Activated naive CD4-positive, alpha-beta T cell treated with anti-CD3 and anti-CD28 coated beads, Interleukin-2, amount 50 U/mL, for 72 hours (primary cell): ENCODE measurements around the gene SNRPA. TPM values are rescaled to one million over a fixed set of nuclear protein-coding genes. Genes with fewer than 3 reads are reported as not detected.
A peak's percentile ranks its signal among the peaks of the same experiment; 100 is the strongest.

Experiments used
- ATAC-seq, 2 donors: fragments of 150-1000 bp; cut with Tn5 transposase; 2 replicates each; pipeline ENCODE4 v1.10.0; 2021; ENCODE audit warnings: mild to moderate bottlenecking in 2 of 2, moderate library complexity in 2 of 2
- DNase-seq, 2 donors: peaks; one replicate each; pipeline ENCODE4 v3.0.0; 2021 to 2022; ENCODE audit warnings: low spot score in 2 of 2
- H3K27ac Mint-ChIP-seq, 2 donors: one replicate each; pipeline ENCODE4 v1.8.0; 2022; ENCODE audit warnings: mild to moderate bottlenecking in 2 of 2, mixed read lengths in 2 of 2
- H3K36me3 Mint-ChIP-seq, 2 donors: one replicate each; pipeline ENCODE4 v1.8.0; 2022; ENCODE audit warnings: mixed read lengths in 2 of 2
- H3K9me3 Mint-ChIP-seq, 2 donors: one replicate each; pipeline ENCODE4 v1.8.0; 2022; ENCODE audit warnings: mixed read lengths in 2 of 2
- total RNA-seq, 2 donors: library from RNA; stranded (reverse); gene quantifications; one replicate each; pipeline ENCODE4 v1.2.3, GENCODE V29; 2022

Gene SNRPA
- total RNA-seq, result 100 to 1,000 TPM; 197 to 227 TPM

DNA sequence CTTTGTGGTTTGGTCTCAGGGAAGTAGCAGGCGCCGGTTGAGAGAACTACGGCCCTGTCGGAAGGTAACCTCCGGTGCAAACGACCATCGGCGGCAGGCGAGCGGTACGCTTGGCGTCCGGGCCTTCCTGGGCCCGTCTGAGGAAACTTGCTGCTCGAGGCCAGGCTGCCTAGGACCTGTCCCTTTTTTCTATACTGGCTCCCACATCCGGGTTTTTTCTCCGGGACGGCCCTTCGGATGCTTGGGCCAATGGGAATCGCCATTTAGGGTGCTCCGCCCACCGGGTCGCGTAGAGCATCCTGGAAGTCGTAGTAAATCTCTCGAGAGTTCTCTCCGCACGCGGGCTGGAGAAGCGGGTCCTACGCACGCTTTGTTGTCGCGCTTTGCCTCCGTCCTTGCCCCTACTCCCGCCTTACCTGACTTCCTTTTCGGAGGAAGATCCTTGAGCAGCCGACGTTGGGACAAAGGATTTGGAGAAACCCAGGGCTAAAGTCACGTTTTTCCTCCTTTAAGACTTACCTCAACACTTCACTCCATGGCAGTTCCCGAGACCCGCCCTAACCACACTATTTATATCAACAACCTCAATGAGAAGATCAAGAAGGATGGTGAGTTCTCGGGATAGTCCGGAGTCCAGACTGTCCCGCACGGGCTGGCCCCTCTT is at the start of gene SNRPA:
TSS of gene SNRPA (plus strand) at position 330 of the 664 bp plus-strand sequence. CDS start at position 536, 206 bp downstream.
- DNase-seq (peak; percentile 94 to 99), ATAC-seq (peak; percentile 78)
- Mint-ChIP-seq H3K27ac (peak within 1 kb of the TSS; percentile 96 to 100), H3K9me3 (no peaks in the 10 kb centered on the region), H3K36me3 (peaks cover 42 to 45% of the 10 kb centered on the region in 2 donors)

DNA sequence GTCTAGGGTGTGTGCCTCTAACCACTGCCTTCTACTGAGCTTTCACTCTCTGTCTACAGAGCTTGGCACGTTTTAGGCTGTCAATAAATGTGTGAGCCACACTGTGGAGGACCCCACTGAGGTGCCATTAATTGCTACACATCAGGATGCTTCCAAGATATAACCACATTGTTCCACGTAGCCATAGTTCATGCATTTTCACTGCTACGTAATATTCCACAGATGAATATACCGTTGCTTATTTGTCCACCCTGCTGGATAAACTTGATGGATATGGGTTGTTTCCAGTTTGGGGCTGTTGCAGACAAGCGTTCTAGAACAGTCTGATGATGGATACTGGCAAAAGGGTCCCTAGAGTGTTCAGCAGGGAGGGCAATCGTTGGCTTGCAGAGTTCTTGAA is 49.2 kb upstream of the SNRPA start:
- no peak overlapping the region for H3K27ac Mint-ChIP-seq
- no peak for ATAC-seq

DNA sequence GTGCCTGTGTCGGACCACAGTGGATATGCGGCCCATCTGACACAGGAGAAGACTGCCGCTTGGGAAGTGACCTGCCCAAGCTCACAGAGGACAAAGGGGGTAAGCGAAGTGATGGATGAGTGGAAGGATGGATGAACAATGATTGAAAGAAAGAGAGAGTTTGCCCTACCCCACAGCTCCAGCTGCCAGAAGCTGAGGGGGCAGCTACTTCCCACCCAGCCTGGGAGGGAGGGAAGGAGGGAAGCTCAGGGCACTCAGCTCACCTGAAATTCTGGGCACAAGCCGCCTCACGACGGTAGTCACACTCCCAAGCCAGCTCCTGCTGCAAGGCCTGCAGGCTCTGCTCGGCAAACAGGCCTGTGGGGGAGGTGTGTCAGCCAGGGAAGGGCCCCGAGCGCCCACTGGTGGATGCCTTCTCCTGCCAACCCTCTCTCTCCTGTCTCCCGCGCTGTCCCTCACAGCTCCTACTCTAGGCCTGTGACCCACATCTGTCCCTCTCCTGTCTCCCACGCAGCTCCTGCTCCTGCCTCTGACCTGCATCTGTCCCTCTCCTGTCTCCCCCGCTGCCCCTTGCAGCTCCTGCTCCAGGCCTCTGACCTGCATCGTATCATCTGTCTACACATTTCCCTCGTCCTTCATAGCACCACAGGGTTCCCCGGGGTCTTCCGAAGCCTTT is 48.5 kb upstream of the SNRPA start:
- ATAC-seq (no peak), DNase-seq (no peak)
- H3K27ac Mint-ChIP-seq, result no peak overlapping the region
- no peaks in the 10 kb centered on the region for H3K9me3 Mint-ChIP-seq
- peaks cover 6 to 7% of the 10 kb centered on the region in 2 donors for H3K36me3 Mint-ChIP-seq

More for the DNA sequence above, 49.2 kb upstream of the SNRPA start:
- Mint-ChIP-seq H3K36me3 (peaks cover 6 to 7% of the 10 kb centered on the region in 2 donors), H3K9me3 (no peaks in the 10 kb centered on the region)
- no peak for DNase-seq

DNA sequence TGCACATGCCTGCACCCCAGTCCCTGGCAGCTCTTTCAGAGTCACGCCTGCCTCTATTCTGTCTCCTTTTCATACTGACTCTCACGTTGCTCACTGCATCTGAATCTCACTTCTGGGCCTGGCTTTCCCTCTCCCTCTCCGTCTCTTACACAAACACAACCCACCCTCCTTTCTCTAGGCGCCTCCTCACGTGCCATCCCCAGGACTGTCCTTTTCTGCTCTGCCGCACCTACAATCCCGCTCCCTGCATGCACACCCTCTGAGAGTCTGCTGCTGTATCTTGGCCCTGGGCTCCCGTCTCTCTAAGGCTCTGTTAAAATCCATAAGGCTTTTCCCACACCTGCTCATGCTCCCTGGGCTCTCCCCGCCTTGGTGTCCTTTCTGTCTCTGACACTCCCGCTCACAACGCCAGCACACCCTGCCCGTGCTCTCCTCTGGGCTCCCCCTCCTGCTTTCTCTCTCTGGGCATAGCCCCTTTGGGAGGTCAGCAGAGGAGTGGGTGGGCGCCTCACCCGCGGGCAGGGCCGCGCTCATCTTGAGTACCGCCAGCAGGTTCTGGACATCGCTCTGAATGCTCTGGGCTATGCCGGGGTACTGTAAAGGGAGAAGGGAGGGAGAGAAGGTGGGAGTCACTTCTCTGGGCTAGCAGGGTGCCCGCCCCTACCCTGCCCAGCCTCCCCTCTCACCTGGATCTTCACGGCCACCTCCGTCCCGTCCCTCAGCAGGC is 47.8 kb upstream of the SNRPA start:
- H3K36me3 Mint-ChIP-seq, result peaks cover 6 to 7% of the 10 kb centered on the region in 2 donors
- H3K9me3 Mint-ChIP-seq, result no peaks in the 10 kb centered on the region
- H3K27ac Mint-ChIP-seq, result no peak overlapping the region
- no peak for DNase-seq
- no peak for ATAC-seq

DNA sequence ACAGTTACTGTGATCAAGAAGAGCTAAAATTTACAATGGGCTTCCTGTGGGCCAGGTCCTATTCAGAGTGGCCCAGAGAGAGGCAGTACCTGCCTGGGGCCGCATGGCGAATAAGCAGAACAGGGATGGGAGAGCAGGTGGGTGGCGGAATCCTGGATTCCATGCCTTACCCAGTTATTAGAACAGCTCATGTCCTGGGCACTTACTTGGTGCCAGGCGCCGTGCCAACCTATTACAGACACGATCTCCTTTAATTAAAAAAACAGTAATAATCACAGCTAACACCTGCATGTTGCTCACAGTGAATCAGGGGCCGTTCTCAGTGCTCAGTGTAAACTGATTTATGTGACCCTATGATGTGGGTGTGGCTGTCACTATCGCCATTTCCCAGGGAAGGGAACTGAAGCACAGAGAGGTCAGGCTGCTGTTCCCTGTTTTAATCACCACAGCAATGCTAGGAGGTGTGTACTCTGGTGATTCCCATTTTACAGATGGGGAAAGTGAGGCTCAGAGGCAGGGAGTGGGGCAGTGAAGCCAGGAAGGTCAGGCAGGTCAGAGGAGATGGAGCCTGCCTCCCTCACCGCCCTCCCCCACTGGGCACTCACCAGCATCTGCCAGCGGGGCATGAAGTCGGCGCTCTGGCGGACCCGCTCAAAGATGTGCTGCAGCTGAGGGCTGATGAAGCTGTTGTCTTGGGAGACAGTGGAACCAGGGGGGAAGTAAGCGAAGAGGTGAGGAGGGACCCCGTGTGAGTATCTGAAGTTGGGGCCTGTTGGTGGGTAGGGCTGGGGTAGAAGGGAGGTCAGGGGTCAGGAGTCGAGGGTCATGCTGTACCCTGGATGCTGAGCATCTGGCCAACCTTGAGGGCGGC is 46.3 kb upstream of the SNRPA start:
- H3K36me3 Mint-ChIP-seq, result peaks cover 6 to 12% of the 10 kb centered on the region in 2 donors

DNA sequence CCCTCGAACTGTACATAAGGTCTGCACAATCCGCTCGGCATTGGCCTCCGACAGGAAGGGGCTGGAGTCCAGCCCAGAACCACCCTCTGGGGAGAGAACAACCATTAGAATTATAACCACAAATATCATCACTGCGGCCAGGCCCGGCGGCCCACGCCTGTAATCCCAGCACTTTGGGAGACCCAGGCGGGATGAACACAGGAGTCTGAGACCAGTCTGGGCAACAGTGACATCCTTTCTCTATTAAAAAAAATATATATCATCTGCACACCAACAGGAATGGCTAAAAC is 45.7 kb upstream of the SNRPA start:
- Mint-ChIP-seq H3K27ac (peak overlapping the region in 1 of 2 donors; percentile 79), H3K9me3 (no peaks in the 10 kb centered on the region), H3K36me3 (peaks cover 7 to 12% of the 10 kb centered on the region in 2 donors)
- ATAC-seq (no peak), DNase-seq (no peak)

More for the DNA sequence above, 46.3 kb upstream of the SNRPA start:
- Mint-ChIP-seq H3K9me3 (no peaks in the 10 kb centered on the region), H3K27ac (peak overlapping the region; percentile 46 to 79)
- no peak for ATAC-seq
- no peak for DNase-seq

DNA sequence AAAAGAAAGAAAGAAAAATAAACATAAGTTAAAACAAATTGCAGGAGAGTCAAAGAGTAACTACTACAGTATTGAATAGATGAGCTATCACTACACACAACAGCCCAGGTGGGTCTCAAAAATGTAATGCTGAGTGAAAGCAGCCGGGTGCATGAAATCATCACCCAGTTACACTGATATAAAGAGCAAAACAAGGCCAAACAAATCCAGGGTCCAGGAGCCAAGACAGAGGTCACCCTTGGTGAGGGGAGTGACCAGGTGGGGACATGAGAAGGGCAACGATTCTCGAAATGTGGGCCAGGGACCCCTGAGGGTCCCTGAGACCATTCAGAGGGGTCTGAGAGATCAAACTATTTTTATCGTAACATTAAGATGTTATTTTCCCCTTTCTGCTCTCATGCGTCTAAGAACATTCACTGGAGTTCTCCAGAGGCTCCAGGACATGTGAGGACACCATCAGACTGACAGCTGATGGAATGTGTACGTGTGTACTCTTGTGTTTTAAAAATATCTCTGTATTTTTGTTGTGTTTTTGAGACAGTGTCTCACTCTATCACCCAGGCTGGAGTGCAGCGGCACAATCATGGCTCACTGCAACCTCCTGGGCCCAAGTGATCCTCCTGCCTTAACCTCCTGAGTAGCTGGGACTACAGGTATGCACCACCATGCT is 44.9 kb upstream of the SNRPA start:
- Mint-ChIP-seq H3K27ac (no peak overlapping the region), H3K9me3 (no peaks in the 10 kb centered on the region), H3K36me3 (peaks cover 12% of the 10 kb centered on the region in 2 donors)
- ATAC-seq (no peak), DNase-seq (no peak)

DNA sequence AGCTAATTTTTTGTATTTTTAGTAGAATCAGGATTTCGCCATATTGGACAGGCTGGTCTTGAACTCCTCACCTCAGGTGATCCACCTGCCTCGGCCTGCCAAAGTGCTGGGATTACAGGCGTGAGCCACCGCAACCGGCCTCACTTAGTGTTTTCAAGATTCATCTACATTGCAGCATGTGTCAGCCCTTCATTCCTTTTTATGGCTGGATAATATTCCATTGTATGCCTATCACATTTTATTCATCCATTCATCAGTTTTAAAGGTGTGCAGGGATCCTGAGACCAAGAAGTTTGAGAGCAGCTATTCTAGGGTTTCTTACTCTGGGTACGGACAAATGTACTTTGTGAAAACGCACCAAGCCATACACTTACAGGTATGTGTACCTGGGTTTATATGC is 43.4 kb upstream of the SNRPA start:
- H3K27ac Mint-ChIP-seq, result peak overlapping the region in 1 of 2 donors; percentile 9
- H3K9me3 Mint-ChIP-seq, result no peaks in the 10 kb centered on the region
- no peak for ATAC-seq
- peaks cover 12 to 18% of the 10 kb centered on the region in 2 donors for H3K36me3 Mint-ChIP-seq
- DNase-seq, result no peak

DNA sequence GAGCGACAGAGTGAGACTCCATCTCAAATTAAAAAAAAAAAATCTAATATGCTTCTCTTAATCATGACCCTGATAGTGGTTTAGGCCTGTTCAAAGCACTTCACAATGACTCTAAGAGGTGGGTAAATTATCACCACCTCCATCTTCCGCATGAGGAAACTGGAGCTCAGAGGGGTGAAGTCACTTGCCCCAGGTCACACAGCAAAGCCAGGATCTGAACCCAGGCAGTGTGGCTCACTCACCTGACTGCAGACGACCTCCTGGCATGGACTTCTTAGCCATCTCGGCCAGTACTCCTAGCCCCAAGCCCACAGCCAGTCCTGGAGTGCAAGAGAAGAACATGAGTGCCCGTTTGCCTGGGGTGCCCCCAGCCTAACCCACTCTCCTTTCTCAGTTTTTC is 41.2 kb upstream of the SNRPA start:
- peaks cover 7 to 16% of the 10 kb centered on the region in 2 donors for H3K36me3 Mint-ChIP-seq
- no peak for DNase-seq
- H3K27ac Mint-ChIP-seq, result no peak overlapping the region
- no peaks in the 10 kb centered on the region for H3K9me3 Mint-ChIP-seq
- no peak for ATAC-seq

DNA sequence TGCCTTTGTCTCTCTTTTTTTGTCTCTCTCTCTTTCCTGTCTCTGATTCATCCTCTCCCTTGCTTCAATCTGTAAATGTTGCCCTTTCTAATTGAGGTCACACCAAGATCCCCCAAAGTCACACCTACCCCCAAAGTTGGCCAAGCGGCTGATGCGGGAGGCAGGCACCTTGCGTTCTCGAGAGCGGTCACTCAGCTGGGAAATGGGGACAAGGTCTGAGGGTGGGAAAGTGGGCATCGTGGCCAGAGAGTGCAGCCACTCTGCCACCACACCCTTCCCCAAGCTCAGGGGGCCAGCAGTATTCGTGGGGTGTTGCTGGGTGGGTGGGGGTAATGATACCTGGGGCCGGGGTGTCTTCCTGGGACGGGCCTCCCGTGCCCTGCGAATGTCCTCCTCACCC is 37.1 kb upstream of the SNRPA start:
- no peak for ATAC-seq
- DNase-seq, result no peak
- H3K9me3 Mint-ChIP-seq, result no peaks in the 10 kb centered on the region
- H3K27ac Mint-ChIP-seq, result peak overlapping the region in 1 of 2 donors; percentile 96
- H3K36me3 Mint-ChIP-seq, result peaks cover 8 to 18% of the 10 kb centered on the region in 2 donors

DNA sequence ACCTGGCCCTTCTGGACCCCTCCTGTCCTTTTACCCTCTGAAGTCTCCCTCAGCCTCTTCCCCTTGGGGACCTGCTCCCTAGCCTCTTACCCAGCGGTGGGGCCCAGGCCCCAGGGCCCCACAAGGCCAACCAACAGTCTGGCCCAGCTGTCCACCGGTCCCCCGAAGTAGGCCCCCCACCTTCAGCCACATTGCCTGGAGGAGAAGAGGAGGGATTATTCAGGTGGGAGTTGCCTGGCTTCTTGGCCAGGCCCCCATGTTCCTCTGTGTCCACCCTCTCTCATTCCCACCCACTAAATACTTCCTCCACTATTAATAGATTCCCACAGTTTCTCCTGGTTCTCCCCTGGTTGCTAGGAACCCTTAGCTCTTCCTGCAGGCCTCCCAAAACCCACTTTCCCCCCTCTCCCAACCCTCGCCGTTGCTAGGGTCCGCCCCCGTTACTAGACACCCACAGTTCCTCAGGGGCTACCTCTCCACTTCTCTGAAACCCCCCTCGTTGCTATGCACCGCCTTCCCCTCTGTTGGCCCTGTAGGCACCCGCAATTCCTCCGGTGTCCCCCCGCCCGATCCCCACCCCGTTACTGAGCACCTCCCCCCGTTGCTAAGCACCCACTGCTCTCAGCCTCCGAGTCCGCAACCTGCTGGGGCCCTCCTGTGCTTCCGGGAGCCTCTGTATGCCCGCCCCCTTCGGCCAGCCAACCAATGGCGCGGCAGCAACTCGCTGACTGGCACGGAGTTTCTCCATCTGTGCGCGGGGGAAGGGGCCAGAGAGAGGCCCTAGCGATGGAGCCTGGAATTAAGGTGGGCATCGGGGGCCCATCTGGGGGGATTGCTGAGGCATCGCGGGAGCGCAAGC is 36.3 kb upstream of the SNRPA start:
- peak; percentile 92 to 94 for DNase-seq
- no peaks in the 10 kb centered on the region for H3K9me3 Mint-ChIP-seq
- peak; percentile 65 to 72 for ATAC-seq
- H3K36me3 Mint-ChIP-seq, result peaks cover 5 to 18% of the 10 kb centered on the region in 2 donors
- H3K27ac Mint-ChIP-seq, result peak overlapping the region; percentile 96 to 98

DNA sequence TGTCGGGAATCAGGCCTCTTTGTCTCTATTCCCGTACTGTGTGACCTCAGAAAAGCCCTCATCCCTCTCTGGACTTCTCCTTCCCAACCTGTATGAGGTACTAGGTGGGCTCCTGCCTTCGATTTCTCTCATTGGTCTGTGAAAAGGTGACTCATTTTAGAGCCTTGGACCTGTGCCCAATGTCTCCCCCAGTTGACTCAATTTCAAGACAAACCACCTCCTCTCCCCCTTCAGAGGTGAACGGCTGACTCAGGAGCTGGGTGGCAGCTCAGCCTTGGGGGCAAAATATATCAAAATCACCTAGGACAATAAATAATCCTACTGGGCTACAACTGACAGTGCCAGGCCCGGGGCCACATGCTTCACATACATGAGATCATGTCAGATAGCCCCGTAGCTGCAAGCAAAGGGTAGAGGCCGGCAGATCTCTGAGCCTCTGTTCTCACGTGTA is 34.9 kb upstream of the SNRPA start:
- peaks cover 5 to 19% of the 10 kb centered on the region in 2 donors for H3K36me3 Mint-ChIP-seq
- ATAC-seq (peak; percentile 42 to 47), DNase-seq (peak; percentile 67 to 79)
- no peaks in the 10 kb centered on the region for H3K9me3 Mint-ChIP-seq
- peak overlapping the region; percentile 96 to 98 for H3K27ac Mint-ChIP-seq

DNA sequence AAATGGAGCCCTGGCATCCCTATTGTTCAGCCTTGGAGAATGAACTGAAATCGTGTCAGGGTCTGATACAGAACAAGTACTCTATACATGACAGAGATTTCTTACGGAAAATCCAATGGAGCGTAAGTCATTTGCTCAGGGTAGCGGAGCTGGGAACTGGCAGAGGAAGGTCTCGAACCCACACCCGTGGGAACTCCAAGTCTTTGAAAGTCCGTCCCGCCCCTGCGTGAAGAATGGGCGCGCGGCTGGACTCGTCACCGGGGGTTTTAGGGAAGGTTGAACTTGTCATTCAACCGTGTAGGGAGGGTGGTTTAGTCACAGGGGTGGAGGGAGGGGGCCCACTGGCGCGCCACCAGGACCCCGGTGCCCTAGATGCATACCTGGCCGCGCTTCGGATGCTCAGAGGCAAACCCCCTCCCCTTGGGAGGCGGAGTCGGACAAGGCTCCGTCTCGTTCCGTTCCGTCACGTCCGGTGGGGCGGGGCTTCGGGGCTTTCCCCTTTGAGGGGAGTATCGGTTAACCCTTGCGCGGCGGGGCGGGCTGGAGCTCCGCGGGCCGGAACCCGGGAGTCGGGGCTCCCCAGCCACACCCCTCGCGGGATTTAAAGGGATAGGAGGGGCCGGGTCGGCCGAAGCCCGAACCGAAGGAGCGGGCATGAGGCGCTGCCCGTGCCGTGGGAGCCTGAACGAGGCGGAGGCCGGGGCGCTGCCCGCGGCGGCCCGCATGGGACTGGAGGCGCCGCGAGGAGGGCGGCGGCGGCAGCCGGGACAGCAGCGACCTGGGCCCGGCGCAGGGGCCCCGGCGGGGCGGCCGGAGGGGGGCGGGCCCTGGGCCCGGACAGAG is 34.3 kb upstream of the SNRPA start, which contains the start of the genes COQ8B and ITPKC:
TSS of gene COQ8B (minus strand) at position 405 of the 843 bp plus-strand sequence. CDS start 2,254 bp downstream, outside the sequence.
TSS of gene ITPKC (plus strand) at position 631 of the 843 bp plus-strand sequence. CDS start at position 655, 24 bp downstream.
- peaks cover 5 to 12% of the 10 kb centered on the region in 2 donors for H3K36me3 Mint-ChIP-seq
- DNase-seq (peak; percentile 98 to 100), ATAC-seq (peak; percentile 75 to 80)

DNA sequence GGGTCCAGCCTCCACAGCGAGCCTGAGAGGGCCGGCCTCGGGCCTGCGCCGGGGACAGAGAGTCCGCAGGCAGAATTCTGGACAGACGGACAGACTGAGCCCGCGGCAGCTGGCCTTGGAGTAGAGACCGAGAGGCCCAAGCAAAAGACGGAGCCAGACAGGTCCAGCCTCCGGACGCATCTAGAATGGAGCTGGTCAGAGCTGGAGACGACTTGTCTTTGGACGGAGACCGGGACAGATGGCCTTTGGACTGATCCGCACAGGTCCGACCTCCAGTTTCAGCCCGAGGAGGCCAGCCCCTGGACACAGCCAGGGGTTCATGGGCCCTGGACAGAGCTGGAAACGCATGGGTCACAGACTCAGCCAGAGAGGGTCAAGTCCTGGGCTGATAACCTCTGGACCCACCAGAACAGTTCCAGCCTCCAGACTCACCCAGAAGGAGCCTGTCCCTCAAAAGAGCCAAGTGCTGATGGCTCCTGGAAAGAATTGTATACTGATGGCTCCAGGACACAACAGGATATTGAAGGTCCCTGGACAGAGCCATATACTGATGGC is 33.6 kb upstream of the SNRPA start:
- Mint-ChIP-seq H3K36me3 (peaks cover 5 to 17% of the 10 kb centered on the region in 2 donors), H3K27ac (peak overlapping the region; percentile 36 to 96), H3K9me3 (no peaks in the 10 kb centered on the region)
- ATAC-seq, result no peak
- DNase-seq, result no peak

More for the DNA sequence above, 34.3 kb upstream of the SNRPA start, which contains the start of the genes COQ8B and ITPKC:
- Mint-ChIP-seq H3K9me3 (no peaks in the 10 kb centered on the region), H3K27ac (peak within 1 kb of the TSS; percentile 96 to 98)
